Cerebellar nuclear complex (tissue), 1 donor: ENCODE data around the gene PCP4L1.
"Not testable (repeated sequence)": the region's sequence is repeated elsewhere in the genome, so short reads cannot be mapped to it uniquely, and the experiment has no call there.

Experiments used
- DNase-seq, 2 experiments: peaks; one replicate each; lab custom pipeline; 2025; lab: John Stamatoyannopoulos, UW

PCP4L1 gene

GRCh38 chr1:161228032-161228431 is 30.5 kb upstream of the PCP4L1 start:
- no peak for DNase-seq

- no peak for DNase-seq
These were observed 28.6 kb upstream of the PCP4L1 start for GRCh38 chr1:161229896-161230295.

GRCh38 chr1:161230762-161231161 is 27.8 kb upstream of the PCP4L1 start:
- DNase-seq, result no peak

GRCh38 chr1:161233102-161233501 is 25.4 kb upstream of the PCP4L1 start:
- DNase-seq, result no peak

- DNase-seq, result no peak
These were observed 22.4 kb upstream of the PCP4L1 start for GRCh38 chr1:161235957-161236775.

GRCh38 chr1:161238039-161238473 is 20.5 kb upstream of the PCP4L1 start, which contains the start of gene NR1I3:
Gene NR1I3, minus strand, starts transcription at chr1:161238203. Its CDS starts 1,638 bp downstream, at chr1:161236565.
- DNase-seq, result no peak

DNA sequence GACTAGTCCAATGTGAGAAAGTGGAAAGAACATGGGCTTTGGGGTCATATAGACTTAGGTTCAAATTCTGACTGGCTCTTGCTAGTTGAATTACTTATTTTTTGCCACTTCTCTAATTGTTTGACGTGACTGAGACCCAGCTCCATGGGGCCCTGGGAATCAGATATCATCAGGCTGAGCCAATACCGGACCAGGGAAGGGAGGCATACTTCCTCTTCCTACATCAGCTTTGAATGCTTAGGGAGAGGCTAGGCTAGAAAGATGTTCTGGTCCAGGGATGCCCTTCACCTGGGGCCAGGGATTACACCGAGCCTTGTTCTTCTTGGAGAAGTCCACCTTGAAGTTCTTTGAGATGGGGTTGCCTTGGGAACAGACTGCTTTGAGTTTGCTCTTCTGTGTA is 16.9 kb upstream of the PCP4L1 start:
- no peak for DNase-seq

DNA sequence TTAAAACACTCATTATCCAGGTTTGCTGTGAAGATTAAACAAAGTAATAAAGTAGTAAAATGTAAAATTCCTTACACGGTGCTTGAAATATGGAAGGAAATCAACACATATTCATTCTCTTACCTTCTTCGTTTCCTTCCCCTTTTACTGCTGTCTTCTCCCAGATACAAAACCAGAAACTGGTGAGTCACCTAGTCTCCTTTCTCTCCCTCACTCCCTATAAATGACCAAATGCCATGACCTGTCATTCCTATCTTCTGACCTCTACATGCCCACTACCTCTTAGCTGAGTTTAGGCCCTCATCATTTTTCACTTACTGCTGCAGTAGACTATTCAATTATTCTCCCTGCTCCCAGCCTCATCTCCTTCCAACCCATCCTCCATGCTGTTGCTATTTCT is 16.2 kb upstream of the PCP4L1 start:
- DNase-seq, result no peak

DNA sequence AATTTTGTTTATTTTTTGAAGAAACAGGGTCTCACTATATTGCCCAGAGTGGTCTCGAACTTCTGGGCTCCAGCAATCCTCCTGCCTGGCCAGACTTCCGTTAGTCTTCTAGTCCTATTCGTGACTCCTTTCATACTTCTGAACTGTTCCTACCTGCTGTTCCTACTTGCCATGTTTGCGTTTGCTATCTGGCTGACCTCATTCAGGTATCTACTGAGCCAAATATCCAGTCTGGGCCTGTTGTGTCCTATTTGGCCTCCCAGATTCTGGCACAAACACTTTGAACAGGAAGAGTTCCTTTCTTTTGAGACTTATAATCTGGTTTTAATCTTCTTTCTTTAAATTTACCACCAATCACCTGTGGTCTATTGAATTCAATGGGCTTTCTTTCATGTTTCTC is 13.7 kb upstream of the PCP4L1 start:
- DNase-seq, result no peak

DNA sequence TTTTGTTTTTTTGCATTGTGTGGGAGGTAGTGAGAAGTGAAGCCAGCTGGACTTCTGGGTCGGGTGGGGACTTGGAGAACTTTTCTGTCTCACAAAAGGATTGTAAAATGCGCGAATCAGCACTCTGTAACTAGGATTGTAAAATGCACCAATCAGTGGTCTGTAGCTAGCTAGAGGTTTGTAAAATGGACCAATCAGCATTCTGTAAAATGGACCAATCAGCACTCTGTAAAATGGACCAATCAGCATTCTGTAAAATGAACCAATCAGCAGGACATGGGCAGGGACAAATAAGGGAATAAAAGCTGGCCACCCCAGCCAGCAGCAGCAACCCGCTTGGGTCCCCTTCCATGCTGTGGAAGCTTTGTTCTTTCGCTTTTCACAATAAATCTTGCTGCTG is 8.4 kb upstream of the PCP4L1 start:
- not testable (repeated sequence) for DNase-seq

GRCh38 chr1:161250829-161251228 is 7.7 kb upstream of the PCP4L1 start:
- DNase-seq, result no peak

- no peak for DNase-seq
These were observed 7.0 kb upstream of the PCP4L1 start for GRCh38 chr1:161251579-161251978.

- DNase-seq, result not testable (repeated sequence)
These were observed 3.2 kb upstream of the PCP4L1 start for GRCh38 chr1:161255302-161255701.

DNA sequence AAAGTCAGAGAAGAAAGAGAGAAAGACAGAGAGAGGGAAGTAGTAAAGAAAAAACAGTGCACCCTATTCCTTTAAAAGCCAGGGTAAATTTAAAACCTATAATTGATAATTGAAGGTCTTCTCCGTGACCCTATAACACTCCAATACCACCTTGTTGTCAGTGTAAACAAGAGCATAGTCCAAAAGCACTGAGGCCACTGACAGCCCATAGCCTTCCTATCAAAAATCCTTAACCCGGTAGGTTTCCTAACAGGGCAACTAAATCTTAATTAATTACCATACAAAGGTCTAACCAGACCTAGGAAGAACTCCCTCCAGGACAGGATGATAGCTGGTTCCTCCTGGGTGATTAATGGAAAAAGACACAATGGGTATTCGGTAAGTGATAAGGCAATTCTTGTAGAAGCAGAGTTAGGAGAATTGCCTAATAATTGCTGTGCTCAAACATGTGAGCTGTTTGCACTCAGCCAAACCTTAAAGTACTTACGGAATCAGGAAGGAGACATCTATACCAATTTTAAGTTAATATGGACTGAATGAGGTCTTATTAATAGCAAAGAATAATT is 2.5 kb upstream of the PCP4L1 start:
- not testable (repeated sequence) for DNase-seq

DNA sequence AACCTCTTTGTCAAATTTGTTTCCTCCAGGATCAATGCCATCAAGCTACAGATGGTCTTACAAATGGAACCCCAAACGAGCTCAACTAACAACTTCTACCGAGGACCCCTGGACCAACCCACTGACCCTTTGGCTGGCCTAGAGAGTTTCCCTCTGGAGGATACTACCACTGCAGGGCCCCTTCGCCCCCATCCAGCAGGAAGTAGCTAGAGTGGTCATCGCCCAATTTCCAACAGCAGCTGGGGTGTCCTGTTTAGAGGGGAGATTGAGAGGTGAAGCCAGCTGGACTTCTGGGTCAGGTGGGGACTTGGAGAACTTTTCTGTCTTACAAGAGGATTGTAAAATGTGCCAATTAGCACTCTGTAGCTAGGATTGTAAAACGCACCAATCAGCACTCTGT is 1.4 kb upstream of the PCP4L1 start:
- DNase-seq, result not testable (repeated sequence)

GRCh38 chr1:161259345-161259702 is 779 bp downstream of the PCP4L1 start:
- no peak for DNase-seq

DNA sequence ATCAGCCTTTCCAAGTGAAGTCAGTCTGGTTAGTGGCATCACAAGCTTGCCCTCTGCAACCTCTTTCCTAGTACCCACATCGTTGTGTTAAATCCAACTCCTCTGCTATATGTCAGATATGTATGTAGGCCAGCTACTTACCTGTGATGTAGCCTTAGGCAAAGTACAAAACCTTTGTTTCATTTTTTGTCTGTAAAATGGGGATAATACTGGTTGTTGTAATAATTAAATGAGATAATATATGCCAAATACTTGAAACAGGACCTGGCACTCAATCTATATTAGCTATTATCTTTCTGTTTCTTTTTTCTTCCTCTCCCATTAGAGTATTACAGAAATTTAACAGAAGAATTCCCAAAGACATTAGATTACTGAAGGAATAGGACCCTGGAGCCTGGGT is 1.2 kb downstream of the PCP4L1 start:
- DNase-seq, result no peak

GRCh38 chr1:161260376-161261260 is 2.1 kb downstream of the PCP4L1 start:
- no peak for DNase-seq

GRCh38 chr1:161261261-161262235 is 3.0 kb downstream of the PCP4L1 start:
- no peak for DNase-seq

- DNase-seq, result no peak
These were observed 6.8 kb downstream of the PCP4L1 start for GRCh38 chr1:161265305-161265704.

DNA sequence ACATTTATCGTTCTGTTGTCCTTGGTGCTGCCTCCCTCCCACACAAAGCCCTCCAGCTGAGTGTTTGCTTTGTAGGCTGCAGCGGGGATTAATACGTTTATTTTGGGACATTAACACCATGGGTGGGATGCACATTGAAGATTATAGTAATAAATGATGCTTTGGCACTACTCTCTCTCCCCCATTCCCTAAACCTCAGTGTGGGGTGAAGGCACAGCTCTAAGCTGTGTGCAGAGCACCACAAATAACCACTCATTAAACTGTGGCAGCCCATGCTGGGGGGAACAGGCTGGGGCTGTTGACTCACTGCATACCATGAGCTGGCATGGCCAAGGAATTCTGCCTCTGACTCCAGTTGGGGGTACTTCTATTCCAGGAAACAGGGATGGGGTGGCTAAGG is 7.7 kb downstream of the PCP4L1 start:
- DNase-seq, result no peak
